Neuron (in vitro differentiated cells): ENCODE results near the gene CRP.
"Not testable (repeated sequence)": the region's sequence is repeated elsewhere in the genome, so short reads cannot be mapped to it uniquely, and the experiment has no call there.

Experiments
- H2AFZ ChIP-seq: one replicate; pipeline ENCODE4 v1.6.1; 2013; ENCODE audit warnings: low read depth, mild to moderate bottlenecking, inconsistent platforms, low read length, moderate library complexity
- H3K27me3 ChIP-seq: one replicate; pipeline ENCODE4 v1.6.1; 2013; ENCODE audit warnings: low read length; ENCODE audit not compliant: insufficient read depth
- H3K36me3 ChIP-seq: one replicate; pipeline ENCODE4 v1.6.1; 2013; ENCODE audit warnings: low read length; ENCODE audit not compliant: insufficient read depth
- H3K4me1 ChIP-seq: one replicate; pipeline ENCODE4 v1.6.1; 2013; ENCODE audit warnings: low read length; ENCODE audit not compliant: insufficient read depth
- H3K4me3 ChIP-seq: 2 replicates; pipeline ENCODE4 v1.5.1; 2013; ENCODE audit warnings: mild to moderate bottlenecking, low read length, moderate library complexity
- H3K9me3 ChIP-seq: one replicate; pipeline ENCODE4 v1.6.1; 2013; ENCODE audit warnings: low read length

CRP gene

GRCh38 chr1:159678939-159679338 lies 35.5 kb downstream of the CRP start:
- no peaks in the 10 kb centered on the region for H3K9me3 ChIP-seq
- no peaks in the 10 kb centered on the region for H3K27me3 ChIP-seq
- H3K4me1 ChIP-seq = no peaks in the 10 kb centered on the region
- no peak overlapping the region for H2AFZ ChIP-seq
- no peaks in the 10 kb centered on the region for H3K36me3 ChIP-seq
- no peak overlapping the region for H3K4me3 ChIP-seq

- Histone ChIP-seq H3K27me3 (peaks cover 5% of the 10 kb centered on the region), H2AFZ (no peak overlapping the region), H3K36me3 (no peaks in the 10 kb centered on the region), H3K4me3 (no peak overlapping the region), H3K9me3 (no peaks in the 10 kb centered on the region), H3K4me1 (no peaks in the 10 kb centered on the region)
Observed at GRCh38 chr1:159675046-159675445, 39.3 kb downstream of the CRP start.

GRCh38 chr1:159672390-159672789 lies 42.0 kb downstream of the CRP start:
- not testable (repeated sequence) for H3K36me3 ChIP-seq, H3K4me1 ChIP-seq, H3K27me3 ChIP-seq

DNA sequence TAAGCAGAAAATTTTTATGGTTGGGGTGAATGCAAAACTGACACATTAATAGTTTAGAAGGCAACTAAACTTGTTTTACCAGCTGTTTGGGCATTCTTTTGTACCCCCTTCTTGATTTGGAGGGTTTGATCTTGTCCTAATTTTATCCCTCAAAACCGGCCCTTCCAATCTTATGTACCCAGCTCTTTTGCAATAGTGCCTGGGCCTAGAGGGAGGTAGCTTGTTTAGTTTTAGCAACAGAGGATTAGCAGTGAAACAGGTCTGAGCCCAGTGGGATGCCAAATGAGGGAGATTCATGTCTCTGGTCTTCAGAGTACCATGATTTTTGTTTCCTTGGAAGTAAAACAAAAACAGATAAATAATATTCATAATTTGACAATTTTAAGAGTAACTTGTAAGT lies 45.1 kb downstream of the CRP start:
- no peak overlapping the region for H3K4me3 ChIP-seq
- no peak overlapping the region for H2AFZ ChIP-seq
- H3K9me3 ChIP-seq = no peaks in the 10 kb centered on the region
- no peaks in the 10 kb centered on the region for H3K36me3 ChIP-seq
- H3K27me3 ChIP-seq = peaks cover 5% of the 10 kb centered on the region
- no peaks in the 10 kb centered on the region for H3K4me1 ChIP-seq

More at GRCh38 chr1:159672390-159672789, 42.0 kb downstream of the CRP start:
- not testable (repeated sequence) for H3K9me3 ChIP-seq, H3K4me3 ChIP-seq, H2AFZ ChIP-seq

- no peaks in the 10 kb centered on the region for H3K4me1 ChIP-seq
- H3K4me3 ChIP-seq = no peak overlapping the region
- no peaks in the 10 kb centered on the region for H3K9me3 ChIP-seq
- peaks cover 5% of the 10 kb centered on the region for H3K27me3 ChIP-seq
- no peaks in the 10 kb centered on the region for H3K36me3 ChIP-seq
- no peak overlapping the region for H2AFZ ChIP-seq
Observed at GRCh38 chr1:159668739-159669138, 45.6 kb downstream of the CRP start.

- no peak overlapping the region for H2AFZ ChIP-seq
Observed at GRCh38 chr1:159664247-159664646, 50.1 kb downstream of the CRP start.

DNA sequence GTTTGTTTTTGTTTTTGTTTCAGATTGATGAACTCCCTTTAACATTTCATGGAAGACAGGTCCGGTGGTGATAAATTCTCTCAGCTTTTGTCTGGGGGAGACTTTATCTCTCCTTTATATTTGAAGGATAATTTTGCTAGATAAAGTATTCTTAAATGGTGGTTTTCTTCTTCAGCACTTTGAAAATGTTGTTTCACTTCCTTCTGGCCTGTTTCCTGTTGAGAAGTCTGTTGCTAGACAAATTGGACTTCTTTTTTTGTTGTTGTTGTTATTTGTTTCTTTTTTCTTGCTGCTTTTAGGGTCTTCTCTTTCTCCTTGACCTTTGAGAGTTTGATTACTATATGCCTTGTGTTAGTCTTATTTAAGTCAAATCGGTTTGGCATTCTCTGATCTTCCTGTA lies 50.8 kb downstream of the CRP start:
- no peaks in the 10 kb centered on the region for H3K4me1 ChIP-seq
- no peak overlapping the region for H2AFZ ChIP-seq
- H3K9me3 ChIP-seq = no peaks in the 10 kb centered on the region
- no peaks in the 10 kb centered on the region for H3K36me3 ChIP-seq
- H3K4me3 ChIP-seq = no peak overlapping the region
- H3K27me3 ChIP-seq = no peaks in the 10 kb centered on the region

More at GRCh38 chr1:159664247-159664646, 50.1 kb downstream of the CRP start:
- no peaks in the 10 kb centered on the region for H3K36me3 ChIP-seq
- no peak overlapping the region for H3K4me3 ChIP-seq
- H3K27me3 ChIP-seq = no peaks in the 10 kb centered on the region
- H3K4me1 ChIP-seq = no peaks in the 10 kb centered on the region
- no peaks in the 10 kb centered on the region for H3K9me3 ChIP-seq
